GM12878 (cell line): Measurements from ENCODE around the gene CCDC159. TPM values are rescaled to one million over a fixed set of nuclear protein-coding genes. Genes with fewer than 3 reads are reported as not detected.

Experiments used
- ASH2L ChIP-seq: fragments of 300-600, 200-600 bp; sonication (generic); IDR thresholded peaks from 2 replicates; pipeline ENCODE4 v1.6.1; 2017; ENCODE audit warnings: low read depth, mild to moderate bottlenecking, borderline replicate concordance
- BHLHE40 ChIP-seq, 2 experiments: fragments of 450-650 bp in 1 of 2; IDR thresholded peaks; 2 replicates each; pipeline ENCODE4 v1.6.1; 2011 to 2017; ENCODE audit warnings: low read depth in 2 of 2, borderline replicate concordance in 1 of 2, improper control_type of control experiment in 1 of 2, low read length in 1 of 2, mild to moderate bottlenecking in 1 of 2
- CBX3 ChIP-seq: fragments of 200-600 bp; sonication (generic); IDR thresholded peaks from 2 replicates; pipeline ENCODE4 v1.6.1; 2016; ENCODE audit warnings: low read depth, borderline replicate concordance
- ESRRA ChIP-seq: IDR thresholded peaks from 2 replicates; pipeline ENCODE4 v1.6.1; 2012; ENCODE audit warnings: mild to moderate bottlenecking, low read length, improper control_type of control experiment
- FOS ChIP-seq: IDR thresholded peaks from 3 replicates; pipeline ENCODE4 v1.6.1; 2011; ENCODE audit warnings: borderline replicate concordance; ENCODE audit not compliant: insufficient read length; ENCODE audit errors: extremely low read depth
- HDGF ChIP-seq: fragments of 450-650 bp; IDR thresholded peaks from 2 replicates; pipeline ENCODE4 v1.6.1; 2016; ENCODE audit warnings: antibody characterized with exemption
- IKZF1 ChIP-seq: fragments of 450-650 bp; conservative IDR thresholded peaks from 2 replicates; pipeline ENCODE4 v1.6.1; 2017; ENCODE audit warnings: antibody characterized with exemption, mild to moderate bottlenecking
- MEF2B ChIP-seq: fragments of 450-650 bp; IDR thresholded peaks from 2 replicates; pipeline ENCODE4 v1.6.1; 2018; ENCODE audit warnings: mild to moderate bottlenecking, moderate library complexity; ENCODE audit not compliant: partially characterized antibody, poor library complexity, severe bottlenecking
- MYB ChIP-seq: fragments of 150-350 bp; IDR thresholded peaks from 2 replicates; pipeline ENCODE4 v1.6.1; 2014; ENCODE audit warnings: mild to moderate bottlenecking, low read depth, low read length, borderline replicate concordance
- NFIC ChIP-seq: IDR thresholded peaks from 2 replicates; pipeline ENCODE4 v1.6.1; 2012; ENCODE audit warnings: low read depth, mild to moderate bottlenecking, inconsistent platforms, low read length, moderate library complexity
- NFYB ChIP-seq: IDR thresholded peaks from 2 replicates; pipeline ENCODE4 v1.6.1; 2011; ENCODE audit warnings: low read depth, mild to moderate bottlenecking, low read length, improper control_type of control experiment, moderate library complexity; ENCODE audit not compliant: insufficient read depth
- NR2F1 ChIP-seq: fragments of 450-650 bp; conservative IDR thresholded peaks from 2 replicates; pipeline ENCODE4 v1.6.1; 2017; ENCODE audit warnings: mild to moderate bottlenecking
- PML ChIP-seq: IDR thresholded peaks from 2 replicates; pipeline ENCODE4 v1.6.1; 2012; ENCODE audit warnings: low read length, inconsistent platforms
- POLR2AphosphoS2 ChIP-seq: IDR thresholded peaks from 2 replicates; pipeline ENCODE4 v1.6.1; 2011; ENCODE audit warnings: low read depth, mild to moderate bottlenecking, low read length, improper control_type of control experiment, moderate library complexity
- POLR2AphosphoS5 ChIP-seq: IDR thresholded peaks from 2 replicates; pipeline ENCODE4 v1.6.1; 2011; ENCODE audit warnings: mild to moderate bottlenecking, low read length, inconsistent platforms
- RELA ChIP-seq: fragments of 450-650 bp; IDR thresholded peaks from 2 replicates; pipeline ENCODE4 v1.8.0; 2014; ENCODE audit warnings: borderline replicate concordance; ENCODE audit not compliant: partially characterized antibody
- SMAD5 ChIP-seq: IDR thresholded peaks from 2 replicates; pipeline ENCODE4 v1.6.1; 2016; ENCODE audit warnings: antibody characterized with exemption, low read depth
- SREBF1 ChIP-seq: IDR thresholded peaks from 2 replicates; pipeline ENCODE4 v1.6.1; 2012; ENCODE audit warnings: mild to moderate bottlenecking, low read length
- SRF ChIP-seq, 2 experiments: IDR thresholded peaks; 2 replicates each; pipeline ENCODE4 v1.6.1; 2011; ENCODE audit warnings: low read depth in 2 of 2, low read length in 2 of 2, mild to moderate bottlenecking in 1 of 2, moderate library complexity in 1 of 2
- SUZ12 ChIP-seq: fragments of 200-600 bp; sonication (generic); IDR thresholded peaks from one replicate; pipeline ENCODE4 v1.6.1; 2018; ENCODE audit warnings: antibody characterized with exemption, mild to moderate bottlenecking; ENCODE audit not compliant: unreplicated experiment
- TAF1 ChIP-seq: IDR thresholded peaks from 2 replicates; pipeline ENCODE4 v1.6.1; 2011; ENCODE audit warnings: mild to moderate bottlenecking, low read depth, low read length, borderline replicate concordance
- TARDBP ChIP-seq: IDR thresholded peaks from 2 replicates; pipeline ENCODE4 v1.6.1; 2016; ENCODE audit warnings: borderline replicate concordance
- TBL1XR1 ChIP-seq: IDR thresholded peaks from 2 replicates; pipeline ENCODE4 v1.6.1; 2012; ENCODE audit warnings: low read depth, low read length, improper control_type of control experiment
- YY1 ChIP-seq: IDR thresholded peaks from 2 replicates; pipeline ENCODE4 v1.6.1; 2011; ENCODE audit warnings: low read depth, mild to moderate bottlenecking, low read length
- ZNF207 ChIP-seq: fragments of 450-650 bp; IDR thresholded peaks from 2 replicates; pipeline ENCODE4 v1.6.1; 2014; ENCODE audit warnings: antibody characterized with exemption, mild to moderate bottlenecking, borderline replicate concordance
- ZNF384 ChIP-seq: IDR thresholded peaks from 2 replicates; pipeline ENCODE4 v1.6.1; 2012; ENCODE audit warnings: low read depth, mild to moderate bottlenecking, low read length, improper control_type of control experiment, borderline replicate concordance
- ZNF622 ChIP-seq: fragments of 450-650 bp; IDR thresholded peaks from 2 replicates; pipeline ENCODE4 v1.6.1; 2017; ENCODE audit warnings: mild to moderate bottlenecking, inconsistent platforms
- polyA plus RNA-seq, 11 experiments: library from polyadenylated mRNA; depleted of rRNA in 4 of 11; unstranded in 6 of 11; stranded (reverse) in 5 of 11; fragments of >200 nt; fragmentation: Nextera tagmentation in 4 of 11; fragmentation: Illumina TruSeq in 1 of 11; extraction: Ambion mirVana in 4 of 11; extraction: Trizol in 1 of 11; gene quantifications; 1 replicate in 1 of 11; 2 replicates in 10 of 11; pipeline versions ENCODE4 v1.2.1 to v1.2.3, GENCODE V29; 2011 to 2016; ENCODE audit warnings: inconsistent platforms in 2 of 11, missing spikeins in 2 of 11, low read depth in 1 of 11
- total RNA-seq, 4 experiments: library from RNA; depleted of rRNA in 3 of 4; stranded (reverse); fragments of >200 nt in 3 of 4; fragmentation: Illumina TruSeq in 1 of 4; extraction: Trizol in 1 of 4; gene quantifications; 2 replicates each; pipeline versions ENCODE4 v1.2.1 to v1.2.3, GENCODE V29; 2013 to 2021
- TF ChIP-seq, protein P1 (sequence below): fragments of 450-650 bp; IDR thresholded peaks from 2 replicates; pipeline ENCODE4 v1.6.1; 2016; ENCODE audit warnings: mild to moderate bottlenecking
- TF ChIP-seq, protein P2 (sequence below): fragments of 450-650 bp; formaldehyde crosslinking; IDR thresholded peaks from 2 replicates; pipeline ENCODE4 v1.5.0; 2022; ENCODE audit warnings: mild to moderate bottlenecking, missing genetic modification characterization

The CCDC159 gene
- total and polyA plus RNA-seq, 10 of the 15 experiments (the other 5 are each of a cell fraction or from before 2014, with no cell fraction given) = 0.61 to 14.7 (median 10.1) TPM

DNA sequence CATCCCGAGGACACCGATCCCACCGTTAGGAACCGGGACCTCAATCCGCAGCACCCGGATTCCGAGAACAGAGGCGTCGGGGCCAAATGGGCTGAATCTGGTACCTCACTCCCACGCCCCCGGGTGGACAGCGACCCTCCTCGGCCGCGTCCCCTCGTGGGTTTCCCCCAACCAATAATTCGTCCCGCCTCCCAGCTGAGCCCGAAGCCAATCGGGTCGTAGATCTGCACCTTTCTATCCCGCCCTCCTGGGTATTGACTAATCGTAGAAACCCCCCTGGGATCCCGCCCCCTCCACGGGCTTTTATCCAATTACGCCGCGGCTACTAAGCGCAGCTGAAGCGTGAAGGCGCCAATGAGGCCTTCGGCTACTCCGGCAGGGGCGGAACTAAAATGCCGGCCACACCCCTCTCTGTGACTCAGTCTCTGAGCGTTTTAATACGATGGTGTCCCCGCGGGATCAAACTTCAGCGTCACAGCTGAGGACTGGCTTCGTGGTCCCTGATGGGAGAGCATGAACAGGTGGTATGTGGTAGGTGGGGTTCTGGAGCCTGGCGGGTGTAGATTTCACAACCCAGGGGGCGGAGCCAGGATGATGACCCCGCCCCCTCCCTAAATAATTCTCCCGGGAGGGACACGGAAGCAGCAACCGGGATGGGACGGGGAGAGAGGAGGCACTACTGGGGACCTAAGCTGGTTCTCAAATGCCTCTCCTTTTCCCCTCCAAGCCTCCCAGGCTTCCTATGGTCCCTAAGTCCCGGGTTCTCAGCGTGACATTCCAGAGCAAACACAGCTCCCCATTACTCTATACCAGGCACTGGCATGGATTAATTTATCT, at the start of gene CCDC159, which contains the start of gene TMEM205 (continued):
- TF ChIP-seq, protein P1, sequence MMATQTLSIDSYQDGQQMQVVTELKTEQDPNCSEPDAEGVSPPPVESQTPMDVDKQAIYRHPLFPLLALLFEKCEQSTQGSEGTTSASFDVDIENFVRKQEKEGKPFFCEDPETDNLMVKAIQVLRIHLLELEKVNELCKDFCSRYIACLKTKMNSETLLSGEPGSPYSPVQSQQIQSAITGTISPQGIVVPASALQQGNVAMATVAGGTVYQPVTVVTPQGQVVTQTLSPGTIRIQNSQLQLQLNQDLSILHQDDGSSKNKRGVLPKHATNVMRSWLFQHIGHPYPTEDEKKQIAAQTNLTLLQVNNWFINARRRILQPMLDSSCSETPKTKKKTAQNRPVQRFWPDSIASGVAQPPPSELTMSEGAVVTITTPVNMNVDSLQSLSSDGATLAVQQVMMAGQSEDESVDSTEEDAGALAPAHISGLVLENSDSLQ = peak; percentile 92
- TF ChIP-seq ZNF207 = no peak
- TF ChIP-seq NFIC = no peak
- no peak for TF ChIP-seq NR2F1
- TF ChIP-seq SREBF1 = no peak
- TF ChIP-seq SUZ12 = no peak
- TF ChIP-seq MEF2B = peak; percentile 14
- no peak for TF ChIP-seq TBL1XR1
- no peak for TF ChIP-seq ZNF622
- TF ChIP-seq NFYB = peak; percentile 84
- TF ChIP-seq FOS = peak; percentile 53
- peak; percentile 65 for TF ChIP-seq IKZF1
- no peak for TF ChIP-seq TARDBP
- TF ChIP-seq HDGF = no peak
- TF ChIP-seq TAF1 = peak; percentile 51; the same call in 1 of the 2 replicates
- no peak for TF ChIP-seq PML
- TF ChIP-seq, protein P2, sequence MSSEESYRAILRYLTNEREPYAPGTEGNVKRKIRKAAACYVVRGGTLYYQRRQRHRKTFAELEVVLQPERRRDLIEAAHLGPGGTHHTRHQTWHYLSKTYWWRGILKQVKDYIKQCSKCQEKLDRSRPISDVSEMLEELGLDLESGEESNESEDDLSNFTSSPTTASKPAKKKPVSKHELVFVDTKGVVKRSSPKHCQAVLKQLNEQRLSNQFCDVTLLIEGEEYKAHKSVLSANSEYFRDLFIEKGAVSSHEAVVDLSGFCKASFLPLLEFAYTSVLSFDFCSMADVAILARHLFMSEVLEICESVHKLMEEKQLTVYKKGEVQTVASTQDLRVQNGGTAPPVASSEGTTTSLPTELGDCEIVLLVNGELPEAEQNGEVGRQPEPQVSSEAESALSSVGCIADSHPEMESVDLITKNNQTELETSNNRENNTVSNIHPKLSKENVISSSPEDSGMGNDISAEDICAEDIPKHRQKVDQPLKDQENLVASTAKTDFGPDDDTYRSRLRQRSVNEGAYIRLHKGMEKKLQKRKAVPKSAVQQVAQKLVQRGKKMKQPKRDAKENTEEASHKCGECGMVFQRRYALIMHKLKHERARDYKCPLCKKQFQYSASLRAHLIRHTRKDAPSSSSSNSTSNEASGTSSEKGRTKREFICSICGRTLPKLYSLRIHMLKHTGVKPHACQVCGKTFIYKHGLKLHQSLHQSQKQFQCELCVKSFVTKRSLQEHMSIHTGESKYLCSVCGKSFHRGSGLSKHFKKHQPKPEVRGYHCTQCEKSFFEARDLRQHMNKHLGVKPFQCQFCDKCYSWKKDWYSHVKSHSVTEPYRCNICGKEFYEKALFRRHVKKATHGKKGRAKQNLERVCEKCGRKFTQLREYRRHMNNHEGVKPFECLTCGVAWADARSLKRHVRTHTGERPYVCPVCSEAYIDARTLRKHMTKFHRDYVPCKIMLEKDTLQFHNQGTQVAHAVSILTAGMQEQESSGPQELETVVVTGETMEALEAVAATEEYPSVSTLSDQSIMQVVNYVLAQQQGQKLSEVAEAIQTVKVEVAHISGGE (CRISPR knock-in tag) = no peak
- TF ChIP-seq CBX3 = no peak
- TF ChIP-seq POLR2AphosphoS2 = no peak
- no peak for TF ChIP-seq ZNF384
- no peak; the same call in 1 of the 2 replicates for TF ChIP-seq POLR2AphosphoS5
- TF ChIP-seq MYB = no peak
- TF ChIP-seq RELA = peak; percentile 80
- TF ChIP-seq ASH2L = no peak
- TF ChIP-seq BHLHE40 (IDR thresholded peaks at IDR 0.05; ENCODE audit: borderline replicate concordance in 1 of 2, low read depth in 2 of 2, low read length in 1 of 2) = no peak
- TF ChIP-seq SMAD5 = no peak
- TF ChIP-seq ESRRA = no peak
- no peak for TF ChIP-seq SRF (IDR thresholded peaks at IDR 0.05; ENCODE audit: low read depth in 2 of 2, low read length in 2 of 2)
- TF ChIP-seq YY1 = peak; percentile 65
